GM21390 (cell line): ENCODE data around the gene PHACTR1.
"Not testable (repeated sequence)": the region's sequence is repeated elsewhere in the genome, so short reads cannot be mapped to it uniquely, and the experiment has no call there.

Source experiments
- ATAC-seq: cut with Tn5 transposase; IDR thresholded peaks from one replicate; pipeline ENCODE4 v1.9.1; 2021; ENCODE audit not compliant: unreplicated experiment

PHACTR1 gene

DNA sequence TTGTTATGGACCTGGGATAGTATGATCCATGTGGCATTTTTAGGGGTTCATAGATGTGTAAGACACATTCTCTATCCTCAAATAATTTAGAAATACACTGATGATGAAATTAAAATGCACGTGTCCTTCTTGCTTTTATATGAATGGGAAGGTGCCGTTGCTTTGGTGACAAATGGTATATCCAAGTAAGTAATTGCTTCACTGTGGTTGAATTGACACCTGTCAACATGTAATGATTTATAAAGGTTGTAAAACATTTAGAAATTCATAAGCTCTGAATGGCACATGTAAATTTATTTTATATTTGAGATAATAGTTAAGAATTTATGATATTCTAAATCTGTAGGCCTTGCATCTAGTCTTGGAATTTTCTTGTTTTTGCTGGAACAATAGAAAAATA is 227.0 kb downstream of the PHACTR1 start:
- no peak for ATAC-seq

DNA sequence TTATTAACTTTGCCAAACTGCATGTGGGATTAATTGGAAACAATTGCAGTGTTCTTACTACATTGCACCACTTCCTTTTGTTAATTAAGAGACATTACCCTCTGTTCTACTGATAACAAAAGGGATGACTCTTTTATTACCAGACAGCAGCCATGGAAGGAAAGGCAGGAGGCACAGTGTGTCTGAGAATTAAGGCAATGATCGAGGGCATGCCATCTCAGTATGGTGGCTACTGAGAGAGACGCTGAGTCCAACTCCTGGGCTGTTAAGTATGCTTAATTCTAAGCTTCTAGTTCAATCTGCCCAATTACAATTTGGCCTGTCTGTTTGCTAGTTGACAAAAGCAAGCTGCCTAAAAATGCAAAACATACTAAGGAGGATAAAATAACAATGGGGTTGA is 227.4 kb downstream of the PHACTR1 start:
- no peak for ATAC-seq

DNA sequence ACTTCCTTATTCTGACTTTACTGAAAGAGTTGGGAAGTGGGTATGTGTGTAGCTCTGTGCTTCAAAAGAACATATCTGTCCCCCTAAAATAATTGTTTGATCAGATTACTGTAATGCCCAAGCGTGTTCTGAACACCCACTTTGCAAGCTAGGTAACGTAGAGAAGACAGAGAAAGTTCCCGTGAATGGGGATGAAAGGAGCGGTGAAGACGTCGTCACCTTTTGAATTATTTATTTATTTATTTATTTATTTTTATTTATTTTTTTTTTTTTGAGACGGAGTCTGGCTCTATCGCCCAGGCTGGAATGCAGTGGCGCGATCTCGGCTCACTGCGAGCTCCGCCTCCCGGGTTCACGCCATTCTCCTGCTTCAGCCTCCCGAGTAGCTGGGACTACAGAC is 228.0 kb downstream of the PHACTR1 start:
- ATAC-seq: not testable (repeated sequence)

GRCh38 chr6:12947151-12947871 is 230.7 kb downstream of the PHACTR1 start:
- no peak for ATAC-seq

DNA sequence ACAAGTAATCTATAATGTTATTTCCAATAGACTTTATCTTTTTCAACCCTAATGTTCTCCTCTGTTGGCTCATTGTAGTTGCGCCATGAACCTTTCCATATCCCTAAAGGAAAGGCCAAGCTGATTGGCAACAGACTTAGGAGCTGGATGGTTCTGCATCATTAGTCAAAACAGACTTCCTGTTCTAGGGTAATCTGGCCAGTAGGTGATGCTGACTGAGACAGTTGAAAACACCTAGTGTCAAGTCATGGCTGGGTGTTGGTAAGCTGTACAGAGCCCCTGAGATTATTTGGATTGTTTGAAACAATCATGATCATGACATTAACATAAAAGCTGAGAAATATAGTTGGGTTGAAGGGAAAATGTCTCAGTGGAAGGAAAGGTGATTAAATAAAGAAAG is 231.4 kb downstream of the PHACTR1 start:
- ATAC-seq: no peak

GRCh38 chr6:12950976-12951375 is 234.4 kb downstream of the PHACTR1 start:
- ATAC-seq: no peak

DNA sequence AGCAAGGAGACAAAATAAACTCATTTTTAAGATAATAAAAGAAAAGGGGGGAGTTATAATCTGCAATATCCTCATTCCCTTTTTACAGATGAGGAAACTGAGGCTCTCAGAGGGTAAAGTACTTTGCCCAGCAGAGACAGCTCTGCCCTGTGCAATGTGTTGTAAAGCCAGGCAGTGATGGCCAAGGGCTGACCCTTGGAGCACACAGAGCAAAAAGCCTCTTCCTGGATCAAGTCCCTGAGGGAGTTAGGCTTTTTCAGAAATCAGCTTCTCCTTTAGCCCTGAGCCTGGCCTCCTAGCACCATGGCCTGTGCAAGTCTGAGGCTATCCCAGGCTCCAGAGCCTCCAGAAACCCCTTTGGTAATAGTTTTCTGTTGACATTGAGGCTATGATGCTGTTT is 234.8 kb downstream of the PHACTR1 start:
- ATAC-seq: no peak

GRCh38 chr6:12952318-12952717 is 235.8 kb downstream of the PHACTR1 start:
- no peak for ATAC-seq

GRCh38 chr6:12955956-12956355 is 239.4 kb downstream of the PHACTR1 start:
- ATAC-seq: no peak

GRCh38 chr6:12956991-12957320 is 240.4 kb downstream of the PHACTR1 start:
- no peak for ATAC-seq

DNA sequence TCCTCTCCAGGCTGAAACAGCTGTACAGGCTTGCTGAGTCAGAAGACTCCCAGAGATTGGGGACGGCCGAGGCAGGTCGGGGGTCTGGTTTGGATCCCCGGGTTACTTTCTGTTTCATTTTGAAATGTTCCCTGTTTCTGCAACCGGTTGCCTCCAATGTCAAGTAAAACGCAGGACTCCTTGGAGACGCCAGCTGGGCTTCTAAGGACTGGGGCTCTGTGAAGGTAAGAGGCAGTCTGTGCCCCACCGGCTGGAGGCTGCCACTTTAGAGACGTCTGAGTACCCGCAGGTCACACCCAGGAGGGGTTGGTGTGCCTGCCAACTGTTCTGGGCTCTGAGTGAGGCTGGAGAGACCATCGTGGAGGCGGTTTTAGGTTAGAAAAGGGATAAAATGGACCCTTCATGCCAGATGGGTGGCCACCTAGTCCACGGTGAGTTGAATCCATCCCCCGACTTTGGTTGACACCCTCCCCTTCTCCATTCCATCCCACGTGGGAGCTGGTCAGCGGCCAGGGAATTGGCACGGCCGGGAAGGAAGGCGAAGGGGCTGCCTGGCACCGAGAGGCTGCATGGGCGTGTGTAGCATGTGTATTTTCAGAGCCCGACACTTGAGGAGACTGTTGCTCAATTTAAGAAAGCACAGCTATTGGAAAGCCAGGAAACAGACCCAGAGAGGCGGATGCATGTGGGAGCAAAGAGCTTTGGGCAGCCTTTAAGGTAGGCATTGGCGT is 240.9 kb downstream of the PHACTR1 start:
- ATAC-seq: no peak

- no peak for ATAC-seq
These were observed 241.6 kb downstream of the PHACTR1 start for GRCh38 chr6:12958052-12958706.

DNA sequence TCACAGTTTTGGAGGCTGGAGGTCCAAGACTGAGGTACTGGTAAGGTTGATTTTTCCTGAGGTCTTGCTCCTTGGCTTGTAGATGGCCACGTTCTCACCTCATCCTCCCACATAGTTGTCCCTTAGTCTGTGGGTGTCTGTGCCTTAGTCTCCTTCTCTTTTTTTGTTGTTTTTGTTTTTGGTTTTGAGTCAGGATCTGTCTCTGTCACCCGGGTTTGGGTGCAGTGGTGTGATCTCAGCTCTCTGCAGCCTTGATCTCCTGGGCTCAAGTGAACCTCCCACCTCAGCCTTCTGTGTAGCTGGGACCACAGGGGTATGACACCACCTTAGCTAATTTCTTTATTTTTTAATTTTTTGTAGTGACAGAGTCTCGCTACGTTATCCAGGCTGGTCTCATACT is 245.2 kb downstream of the PHACTR1 start:
- no peak for ATAC-seq

DNA sequence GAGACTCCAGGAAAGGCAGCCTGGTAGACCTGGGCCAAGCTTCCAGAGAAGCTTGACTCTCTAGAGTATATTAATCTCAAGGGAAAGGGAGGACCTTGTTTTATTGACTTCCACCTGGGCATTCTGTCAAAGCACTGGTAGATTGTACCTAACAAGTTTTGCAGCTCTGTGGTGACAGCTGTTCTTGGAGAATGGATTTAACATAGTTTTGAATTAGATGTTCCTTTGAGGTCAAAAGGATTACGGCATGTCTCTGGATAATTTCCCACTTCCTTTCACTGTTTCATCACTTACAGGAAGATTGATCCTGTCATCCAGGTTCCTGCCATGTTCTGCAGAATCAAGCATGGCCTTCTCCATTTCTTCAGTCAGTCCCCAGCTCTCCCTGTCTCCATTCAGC is 246.0 kb downstream of the PHACTR1 start:
- no peak for ATAC-seq

DNA sequence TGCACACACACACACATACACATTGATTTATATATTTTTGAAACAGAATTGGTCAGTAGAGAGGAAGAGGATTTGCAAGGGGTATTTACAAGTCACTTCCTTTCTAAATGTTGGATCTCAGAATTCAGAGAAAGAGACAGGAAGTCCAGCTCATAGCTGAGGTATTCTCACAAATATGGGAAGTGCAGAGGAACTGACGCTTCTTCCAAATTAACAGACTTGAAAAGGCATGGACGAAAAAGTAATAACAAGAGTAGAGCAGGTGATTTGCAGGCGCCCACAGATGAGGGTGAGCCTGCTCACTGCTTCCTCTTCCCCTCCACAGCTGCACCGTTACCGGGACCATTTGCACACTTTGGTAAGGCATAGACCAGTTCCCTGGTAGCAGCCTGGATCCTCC is 246.4 kb downstream of the PHACTR1 start:
- no peak for ATAC-seq

DNA sequence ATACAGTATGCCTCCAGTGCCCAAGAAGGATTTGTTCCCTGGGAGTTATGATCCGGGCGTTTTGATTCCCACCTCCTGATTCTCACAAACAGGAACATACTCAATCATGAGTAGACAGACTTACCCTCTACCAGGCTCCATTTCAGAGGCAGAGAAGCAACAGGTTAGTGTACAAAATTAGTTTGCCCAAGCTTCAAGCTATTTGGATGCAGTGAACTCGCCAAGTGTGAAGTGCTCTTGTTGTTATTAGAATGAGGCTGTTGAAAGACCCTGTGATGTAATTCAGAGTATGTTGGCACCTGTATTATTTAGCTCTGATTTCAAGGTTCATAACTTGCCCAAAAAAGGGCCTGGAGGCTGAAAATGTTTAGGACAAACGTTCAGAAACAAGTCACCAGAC is 247.0 kb downstream of the PHACTR1 start:
- ATAC-seq: no peak

GRCh38 chr6:12967686-12968085 is 251.1 kb downstream of the PHACTR1 start:
- no peak for ATAC-seq

DNA sequence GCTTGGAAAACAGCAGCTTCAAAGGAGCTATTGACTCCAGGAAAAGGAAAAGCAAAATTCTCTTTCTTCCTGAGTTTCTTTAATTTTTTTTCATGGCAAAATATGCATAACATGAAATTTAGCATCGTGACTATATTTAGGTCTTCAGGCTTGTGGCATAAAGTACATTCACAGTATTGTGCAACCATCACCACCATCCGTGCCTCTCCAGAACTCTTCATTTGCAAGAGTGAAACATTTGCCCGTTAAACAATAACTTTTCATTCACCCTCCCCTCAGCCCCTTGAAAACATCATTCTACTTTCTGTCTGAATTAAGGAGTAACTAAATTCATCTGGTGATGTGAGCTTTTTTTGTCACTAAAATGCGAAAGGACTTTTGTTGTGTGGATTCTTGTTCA is 251.7 kb downstream of the PHACTR1 start:
- ATAC-seq: no peak

DNA sequence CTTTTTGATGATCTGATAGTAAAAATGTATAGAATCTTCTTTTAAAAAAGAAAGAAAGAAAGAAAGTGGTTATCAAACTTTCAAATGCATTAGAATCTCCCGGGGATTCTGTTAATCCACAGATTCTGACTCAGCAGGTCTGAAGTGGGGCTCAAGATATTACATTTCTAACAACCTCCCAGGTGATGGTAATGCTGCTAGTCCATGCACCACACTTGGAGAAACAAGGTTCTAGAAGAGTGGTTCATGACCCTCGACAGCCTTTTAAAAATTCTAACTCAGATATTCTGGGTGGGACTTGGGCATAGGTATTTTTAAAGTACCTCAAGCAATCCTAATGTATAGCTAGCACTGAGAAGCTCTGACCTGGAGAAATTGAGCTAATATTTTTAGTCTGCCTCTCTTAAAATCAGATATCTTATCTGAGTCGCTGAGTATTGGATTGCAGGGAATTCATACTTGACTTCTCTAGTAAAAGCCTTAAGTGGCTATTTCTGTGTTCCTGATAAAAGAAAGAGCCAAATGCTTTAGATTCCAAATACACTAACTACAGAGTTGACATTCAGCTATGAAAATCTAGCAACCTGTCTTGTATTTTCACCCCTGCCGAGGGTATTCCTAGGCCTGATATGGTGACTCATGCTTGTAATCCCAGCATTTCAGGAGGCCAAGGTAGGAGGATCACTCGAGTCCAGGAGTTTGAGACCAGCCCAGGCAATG is 252.4 kb downstream of the PHACTR1 start:
- no peak for ATAC-seq

DNA sequence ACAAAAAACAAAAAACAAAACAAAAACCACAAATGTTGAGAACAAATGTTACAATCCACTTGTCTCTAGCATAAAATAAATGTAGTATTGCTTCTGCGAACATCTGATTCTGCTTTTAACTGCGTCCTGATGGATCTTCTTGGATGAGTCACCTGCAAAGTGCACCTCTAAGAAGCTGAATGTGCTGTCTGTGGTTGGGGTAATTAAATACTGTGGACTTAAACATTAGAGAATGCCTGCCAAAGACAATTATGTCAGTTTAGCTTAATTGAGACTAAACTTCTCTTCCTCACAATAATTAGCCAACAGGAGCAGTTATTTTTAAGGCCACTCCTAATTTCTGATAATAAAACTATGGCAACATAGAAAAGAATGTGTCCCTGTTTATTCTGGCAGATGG is 253.4 kb downstream of the PHACTR1 start:
- no peak for ATAC-seq

DNA sequence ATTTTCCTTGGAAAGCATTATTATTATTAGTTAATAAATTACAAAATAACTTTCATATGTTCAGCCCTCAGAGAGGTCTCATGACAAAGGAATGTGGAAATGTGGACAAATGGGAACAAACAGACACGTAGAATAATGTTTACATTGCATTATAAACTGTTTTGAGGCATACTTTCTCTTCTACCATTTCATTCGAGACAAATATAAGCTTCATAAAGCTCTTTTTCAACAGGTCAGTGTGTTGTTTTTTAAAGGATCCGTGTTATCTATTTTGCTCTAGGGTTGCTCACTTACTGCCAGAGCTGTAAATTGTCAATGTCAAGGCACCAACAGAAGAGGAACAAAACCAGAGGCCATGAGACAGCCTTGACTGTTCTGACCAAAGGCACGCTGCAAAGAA is 256.8 kb downstream of the PHACTR1 start:
- ATAC-seq: no peak

DNA sequence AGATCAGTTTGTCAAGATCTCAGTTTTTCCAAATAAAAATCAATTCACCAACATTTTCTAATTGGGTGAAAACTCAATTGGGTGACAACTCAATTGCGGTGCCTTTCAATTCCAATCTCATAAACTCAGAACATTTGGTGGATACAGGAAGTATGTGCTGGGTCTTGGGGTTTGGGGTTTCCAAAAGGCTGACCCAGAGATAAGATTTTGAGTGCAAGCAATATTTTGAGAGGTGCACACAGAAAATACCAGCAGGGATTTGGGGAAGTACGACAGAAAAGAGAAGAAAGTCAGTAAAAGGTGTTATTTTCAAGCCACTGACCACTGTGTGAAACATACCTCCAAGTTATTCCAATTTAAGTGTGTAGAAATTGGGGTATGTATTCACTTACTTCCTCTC is 258.0 kb downstream of the PHACTR1 start:
- no peak for ATAC-seq
